ENCODE results near the gene TGM1. TPM values are rescaled to one million over a fixed set of nuclear protein-coding genes. Genes with fewer than 3 reads are reported as not detected.

Gene TGM1
- polyA plus RNA-seq, 4 donors: 1.5 to 3.4 (median 1.7) TPM

Other genes with a start within 250 kb of the TGM1 start
- 1 to 10 TPM in 2 of 4 donors, under 1 TPM in 2; 0.81 to 1.4 (median 1.1) TPM for gene CARMIL3, start 211.2 kb downstream of the TGM1 start, polyA plus RNA-seq
- 10 to 100 TPM in 1 of 4 donors, 1 to 10 TPM in 2, under 1 TPM in 1; 0.03 to 10.7 (median 4.2) TPM for gene CPNE6, start 191.6 kb downstream of the TGM1 start, polyA plus RNA-seq
- 100 to 1,000 TPM; 197 to 870 (median 304) TPM for gene PCK2, start 168.9 kb downstream of the TGM1 start, polyA plus RNA-seq
- 100 to 1,000 TPM in 2 of 4 donors, 10 to 100 TPM in 2; 72.1 to 122 (median 93.3) TPM for gene DCAF11, start 148.4 kb downstream of the TGM1 start, polyA plus RNA-seq
- 1 to 10 TPM; 1.5 to 4.0 (median 2.7) TPM for gene NRL, start 148.2 kb downstream of the TGM1 start, polyA plus RNA-seq
- gene FITM1, start 132.5 kb downstream of the TGM1 start, polyA plus RNA-seq: 1 to 10 TPM; 2.4 to 5.8 (median 4.1) TPM
- 100 to 1,000 TPM; 307 to 576 (median 467) TPM for gene PSME1, start 127.0 kb downstream of the TGM1 start, polyA plus RNA-seq
- gene EMC9, start 121.6 kb downstream of the TGM1 start, polyA plus RNA-seq: 10 to 100 TPM; 27.2 to 74.7 (median 41.3) TPM
- gene PSME2, start 116.6 kb downstream of the TGM1 start, polyA plus RNA-seq: 100 to 1,000 TPM; 175 to 997 (median 644) TPM
- gene RNF31, start 115.7 kb downstream of the TGM1 start, polyA plus RNA-seq: 10 to 100 TPM; 33.7 to 83.0 (median 48.9) TPM
- gene IRF9, start 101.9 kb downstream of the TGM1 start, polyA plus RNA-seq: 10 to 100 TPM; 36.9 to 90.9 (median 63.3) TPM
- 100 to 1,000 TPM in 1 of 4 donors, 10 to 100 TPM in 3; 23.0 to 135 (median 40.7) TPM for gene REC8, start 91.1 kb downstream of the TGM1 start, polyA plus RNA-seq
- gene IPO4, start 74.4 kb downstream of the TGM1 start, polyA plus RNA-seq: 10 to 100 TPM in 2 of 4 donors, 1 to 10 TPM in 2; 3.2 to 24.4 (median 12.5) TPM
- gene TM9SF1, start 67.7 kb downstream of the TGM1 start, polyA plus RNA-seq: 10 to 100 TPM in 2 of 4 donors, 1 to 10 TPM in 2; 6.9 to 56.1 (median 23.9) TPM
- gene TSSK4, start 57.5 kb downstream of the TGM1 start, polyA plus RNA-seq: 1 to 10 TPM in 1 of 4 donors, under 1 TPM in 1, not detected in 2; 0.04 to 6.9 TPM
- gene CHMP4A, start 49.7 kb downstream of the TGM1 start, polyA plus RNA-seq: 100 to 1,000 TPM in 1 of 4 donors, 10 to 100 TPM in 3; 70.0 to 121 (median 94.9) TPM
- 10 to 100 TPM; 18.8 to 31.1 (median 21.4) TPM for gene MDP1, start 47.1 kb downstream of the TGM1 start, polyA plus RNA-seq
- gene NEDD8, start 30.8 kb downstream of the TGM1 start, polyA plus RNA-seq: 100 to 1,000 TPM; 182 to 225 (median 205) TPM
- 10 to 100 TPM; 57.4 to 94.1 (median 76.0) TPM for gene GMPR2, start 30.2 kb downstream of the TGM1 start, polyA plus RNA-seq
- 10 to 100 TPM; 33.0 to 42.4 (median 35.8) TPM for gene TINF2, start 20.6 kb downstream of the TGM1 start, polyA plus RNA-seq
- 10 to 100 TPM; 25.3 to 58.6 (median 36.0) TPM for gene RABGGTA, start 8.4 kb upstream of the TGM1 start, polyA plus RNA-seq
- gene DHRS1, start 36.6 kb upstream of the TGM1 start, polyA plus RNA-seq: 10 to 100 TPM; 45.2 to 95.7 (median 66.5) TPM
- 10 to 100 TPM in 3 of 4 donors, 1 to 10 TPM in 1; 9.7 to 22.5 (median 16.0) TPM for gene NOP9, start 36.7 kb upstream of the TGM1 start, polyA plus RNA-seq
- 100 to 1,000 TPM in 2 of 4 donors, 10 to 100 TPM in 2; 31.2 to 273 (median 139) TPM for gene CIDEB, start 44.8 kb upstream of the TGM1 start, polyA plus RNA-seq
- gene LTB4R2, start 47.0 kb upstream of the TGM1 start, polyA plus RNA-seq: 1 to 10 TPM in 3 of 4 donors, under 1 TPM in 1; 0.89 to 4.7 (median 2.3) TPM
- 10 to 100 TPM in 2 of 4 donors, 1 to 10 TPM in 2; 5.1 to 37.0 (median 15.8) TPM for gene LTB4R, start 48.3 kb upstream of the TGM1 start, polyA plus RNA-seq
- 10 to 100 TPM in 1 of 4 donors, 1 to 10 TPM in 3; 3.4 to 16.4 (median 6.1) TPM for gene ADCY4, start 71.9 kb upstream of the TGM1 start, polyA plus RNA-seq
- 10 to 100 TPM; 16.7 to 58.6 (median 33.6) TPM for gene RIPK3, start 76.8 kb upstream of the TGM1 start, polyA plus RNA-seq
- gene NFATC4, start 105.0 kb upstream of the TGM1 start, polyA plus RNA-seq: 10 to 100 TPM; 11.2 to 45.1 (median 29.1) TPM
- gene NYNRIN, start 135.8 kb upstream of the TGM1 start, polyA plus RNA-seq: 10 to 100 TPM in 1 of 4 donors, 1 to 10 TPM in 1, under 1 TPM in 2; 0.22 to 53.2 (median 3.9) TPM
- 1 to 10 TPM in 2 of 4 donors, under 1 TPM in 1, not detected in 1; 0.27 to 4.8 (median 1.9) TPM for gene CBLN3, start 166.5 kb upstream of the TGM1 start, polyA plus RNA-seq
- gene KHNYN, start 166.8 kb upstream of the TGM1 start, polyA plus RNA-seq: 10 to 100 TPM; 21.3 to 75.6 (median 36.4) TPM
- gene SDR39U1, start 179.6 kb upstream of the TGM1 start, polyA plus RNA-seq: 10 to 100 TPM; 41.4 to 52.6 (median 50.2) TPM
- 1 to 10 TPM in 2 of 4 donors, not detected in 2; 1.1 to 1.4 TPM for gene CMA1, start 245.1 kb upstream of the TGM1 start, polyA plus RNA-seq